ENCODE results near the gene CFL2. TPM values are rescaled to one million over a fixed set of nuclear protein-coding genes. Genes with fewer than 3 reads are reported as not detected.

Gene CFL2
- total RNA-seq: 103 and 108 TPM in 2 replicates

DNA sequence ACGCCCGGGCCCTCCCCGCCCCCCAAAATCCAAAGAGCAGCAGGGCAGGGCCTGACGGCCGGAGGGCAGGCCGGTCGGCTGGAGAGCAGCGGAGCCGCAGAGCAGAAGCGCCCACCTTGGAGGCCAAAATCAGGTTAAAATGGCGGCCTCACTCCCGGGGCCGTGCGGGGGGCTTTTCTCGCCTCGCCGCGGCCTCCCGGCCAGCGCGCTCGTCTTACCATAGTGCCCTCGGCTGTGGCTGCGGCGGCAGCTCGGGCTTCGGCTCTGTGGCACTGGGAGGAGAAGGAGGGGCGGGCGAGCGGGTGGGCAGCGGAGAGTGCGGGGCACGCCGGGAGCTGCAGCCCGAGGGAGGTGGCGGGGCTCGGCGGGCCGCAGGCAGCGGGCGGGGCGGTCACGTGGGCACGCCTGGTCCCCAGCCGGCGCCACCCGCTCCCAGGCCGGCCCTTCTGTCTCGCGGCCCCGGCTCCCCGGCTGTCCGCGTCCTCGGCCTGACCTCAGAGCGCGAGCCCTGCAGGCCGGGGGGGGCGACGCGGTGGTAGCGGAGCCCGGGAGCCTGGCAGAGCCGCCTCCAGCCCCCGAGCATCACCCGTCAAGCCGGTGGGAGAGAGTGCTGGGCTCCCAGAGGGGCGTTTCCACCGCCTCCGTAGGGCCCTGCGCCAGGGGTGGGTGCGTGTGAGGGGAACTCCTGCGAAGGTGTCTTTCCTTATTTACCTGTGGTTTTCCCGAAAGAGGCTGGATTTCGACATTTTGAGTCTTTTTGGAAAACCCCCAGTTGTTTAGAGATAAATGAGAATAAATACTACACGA, at the start of gene CFL2:
Gene CFL2, minus strand, starts transcription at position 274 of the 807 bp plus-strand sequence. Its CDS starts 53 bp downstream, at position 221.

Small RNAs within 50 kb of the gene (small RNA-seq; reads per million reads assigned to genes)
- not detected for gene RNU6-1261P

Other genes with a start within 250 kb of the CFL2 start
- 34.6 and 37.4 TPM in 2 replicates for gene EAPP, start 174.9 kb downstream of the CFL2 start, total RNA-seq
- gene SNX6, start 84.4 kb downstream of the CFL2 start, total RNA-seq: 190 and 224 TPM in 2 replicates
- gene BAZ1A, start 160.8 kb upstream of the CFL2 start, total RNA-seq: 71.7 and 81.3 TPM in 2 replicates